ENCODE data around the gene ITGAX. TPM values are rescaled to one million over a fixed set of nuclear protein-coding genes. Genes with fewer than 3 reads are reported as not detected.

The ITGAX gene
- total and polyA plus RNA-seq, 2 experiments from 2014 or later = not detected

DNA sequence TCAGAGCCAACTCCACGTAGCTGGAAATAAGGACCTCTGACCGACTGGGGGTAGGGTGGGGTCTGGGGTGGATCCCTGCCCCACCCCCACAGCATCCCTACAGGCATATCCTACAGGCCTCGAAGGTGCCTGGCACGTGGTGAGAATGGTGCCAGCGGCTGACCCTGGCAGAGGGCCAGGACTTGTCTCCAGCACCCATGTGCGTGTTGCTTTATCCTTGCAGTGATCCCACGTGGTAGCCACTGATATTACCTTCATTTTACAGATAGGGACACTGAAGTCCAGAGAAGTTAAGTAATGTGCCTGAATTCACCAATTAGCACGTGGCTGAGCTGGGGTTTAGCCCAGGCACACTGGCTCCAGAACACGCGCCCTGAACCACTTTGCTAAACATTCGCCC, 46.5 kb downstream of the ITGAX start:
- ATAC-seq (no peak), DNase-seq (ENCODE audit: low spot score) (no peak)
- Histone ChIP-seq H3K27me3 (ENCODE audit: insufficient read depth) (no peaks in the 10 kb centered on the region), H3K27ac (ENCODE audit: low read depth) (no peak overlapping the region), H3K79me2 (replicated peaks; ENCODE audit: insufficient read depth) (no peaks in the 10 kb centered on the region), H3K4me2 (no peak overlapping the region), H3F3A (replicated peaks; ENCODE audit: low read depth) (no peaks in the 10 kb centered on the region), H3K4me1 (ENCODE audit: insufficient read depth) (no peaks in the 10 kb centered on the region), H3K9me2 (ENCODE audit: insufficient read depth) (no peaks in the 10 kb centered on the region), H4K20me1 (replicated peaks; ENCODE audit: insufficient read depth) (no peaks in the 10 kb centered on the region), H2AFZ (no peak overlapping the region), H3K4me3 (no peak overlapping the region), H3K36me3 (ENCODE audit: insufficient read depth) (no peaks in the 10 kb centered on the region)
- no peak for TF ChIP-seq POLR2AphosphoS5 (IDR thresholded peaks at IDR 0.05; ENCODE audit: low read depth)
- no peak for TF ChIP-seq NANOG (IDR thresholded peaks at IDR 0.05; ENCODE audit: borderline replicate concordance)
- TF ChIP-seq ZNF331 (CRISPR knock-in tag; IDR thresholded peaks at IDR 0.05; ENCODE audit: low read depth) = no peak
- no peak for TF ChIP-seq JUNB (IDR thresholded peaks at IDR 0.05; ENCODE audit: unreplicated experiment)
- no peak for TF ChIP-seq ZNF114 (CRISPR knock-in tag; IDR thresholded peaks at IDR 0.05)
- TF ChIP-seq CTCF (conservative IDR thresholded peaks at IDR 0.05; ENCODE audit: low read depth in 2 of 2) = no peak
- no peak for TF ChIP-seq REST (IDR thresholded peaks at IDR 0.05; ENCODE audit: unreplicated experiment)
- TF ChIP-seq, protein P1, sequence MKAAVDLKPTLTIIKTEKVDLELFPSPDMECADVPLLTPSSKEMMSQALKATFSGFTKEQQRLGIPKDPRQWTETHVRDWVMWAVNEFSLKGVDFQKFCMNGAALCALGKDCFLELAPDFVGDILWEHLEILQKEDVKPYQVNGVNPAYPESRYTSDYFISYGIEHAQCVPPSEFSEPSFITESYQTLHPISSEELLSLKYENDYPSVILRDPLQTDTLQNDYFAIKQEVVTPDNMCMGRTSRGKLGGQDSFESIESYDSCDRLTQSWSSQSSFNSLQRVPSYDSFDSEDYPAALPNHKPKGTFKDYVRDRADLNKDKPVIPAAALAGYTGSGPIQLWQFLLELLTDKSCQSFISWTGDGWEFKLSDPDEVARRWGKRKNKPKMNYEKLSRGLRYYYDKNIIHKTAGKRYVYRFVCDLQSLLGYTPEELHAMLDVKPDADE (IDR thresholded peaks at IDR 0.05) = no peak
- no peak for TF ChIP-seq STAT1 (IDR thresholded peaks at IDR 0.05; ENCODE audit: unreplicated experiment)
- no peak for TF ChIP-seq EZH2 (IDR thresholded peaks at IDR 0.05; ENCODE audit: low read depth, unreplicated experiment)
- TF ChIP-seq CREB1 (CRISPR knock-in tag; IDR thresholded peaks at IDR 0.05; ENCODE audit: low read depth) = no peak
- TF ChIP-seq EZH2phosphoT487 (IDR thresholded peaks at IDR 0.05; ENCODE audit: unreplicated experiment) = no peak
- TF ChIP-seq, protein P2, sequence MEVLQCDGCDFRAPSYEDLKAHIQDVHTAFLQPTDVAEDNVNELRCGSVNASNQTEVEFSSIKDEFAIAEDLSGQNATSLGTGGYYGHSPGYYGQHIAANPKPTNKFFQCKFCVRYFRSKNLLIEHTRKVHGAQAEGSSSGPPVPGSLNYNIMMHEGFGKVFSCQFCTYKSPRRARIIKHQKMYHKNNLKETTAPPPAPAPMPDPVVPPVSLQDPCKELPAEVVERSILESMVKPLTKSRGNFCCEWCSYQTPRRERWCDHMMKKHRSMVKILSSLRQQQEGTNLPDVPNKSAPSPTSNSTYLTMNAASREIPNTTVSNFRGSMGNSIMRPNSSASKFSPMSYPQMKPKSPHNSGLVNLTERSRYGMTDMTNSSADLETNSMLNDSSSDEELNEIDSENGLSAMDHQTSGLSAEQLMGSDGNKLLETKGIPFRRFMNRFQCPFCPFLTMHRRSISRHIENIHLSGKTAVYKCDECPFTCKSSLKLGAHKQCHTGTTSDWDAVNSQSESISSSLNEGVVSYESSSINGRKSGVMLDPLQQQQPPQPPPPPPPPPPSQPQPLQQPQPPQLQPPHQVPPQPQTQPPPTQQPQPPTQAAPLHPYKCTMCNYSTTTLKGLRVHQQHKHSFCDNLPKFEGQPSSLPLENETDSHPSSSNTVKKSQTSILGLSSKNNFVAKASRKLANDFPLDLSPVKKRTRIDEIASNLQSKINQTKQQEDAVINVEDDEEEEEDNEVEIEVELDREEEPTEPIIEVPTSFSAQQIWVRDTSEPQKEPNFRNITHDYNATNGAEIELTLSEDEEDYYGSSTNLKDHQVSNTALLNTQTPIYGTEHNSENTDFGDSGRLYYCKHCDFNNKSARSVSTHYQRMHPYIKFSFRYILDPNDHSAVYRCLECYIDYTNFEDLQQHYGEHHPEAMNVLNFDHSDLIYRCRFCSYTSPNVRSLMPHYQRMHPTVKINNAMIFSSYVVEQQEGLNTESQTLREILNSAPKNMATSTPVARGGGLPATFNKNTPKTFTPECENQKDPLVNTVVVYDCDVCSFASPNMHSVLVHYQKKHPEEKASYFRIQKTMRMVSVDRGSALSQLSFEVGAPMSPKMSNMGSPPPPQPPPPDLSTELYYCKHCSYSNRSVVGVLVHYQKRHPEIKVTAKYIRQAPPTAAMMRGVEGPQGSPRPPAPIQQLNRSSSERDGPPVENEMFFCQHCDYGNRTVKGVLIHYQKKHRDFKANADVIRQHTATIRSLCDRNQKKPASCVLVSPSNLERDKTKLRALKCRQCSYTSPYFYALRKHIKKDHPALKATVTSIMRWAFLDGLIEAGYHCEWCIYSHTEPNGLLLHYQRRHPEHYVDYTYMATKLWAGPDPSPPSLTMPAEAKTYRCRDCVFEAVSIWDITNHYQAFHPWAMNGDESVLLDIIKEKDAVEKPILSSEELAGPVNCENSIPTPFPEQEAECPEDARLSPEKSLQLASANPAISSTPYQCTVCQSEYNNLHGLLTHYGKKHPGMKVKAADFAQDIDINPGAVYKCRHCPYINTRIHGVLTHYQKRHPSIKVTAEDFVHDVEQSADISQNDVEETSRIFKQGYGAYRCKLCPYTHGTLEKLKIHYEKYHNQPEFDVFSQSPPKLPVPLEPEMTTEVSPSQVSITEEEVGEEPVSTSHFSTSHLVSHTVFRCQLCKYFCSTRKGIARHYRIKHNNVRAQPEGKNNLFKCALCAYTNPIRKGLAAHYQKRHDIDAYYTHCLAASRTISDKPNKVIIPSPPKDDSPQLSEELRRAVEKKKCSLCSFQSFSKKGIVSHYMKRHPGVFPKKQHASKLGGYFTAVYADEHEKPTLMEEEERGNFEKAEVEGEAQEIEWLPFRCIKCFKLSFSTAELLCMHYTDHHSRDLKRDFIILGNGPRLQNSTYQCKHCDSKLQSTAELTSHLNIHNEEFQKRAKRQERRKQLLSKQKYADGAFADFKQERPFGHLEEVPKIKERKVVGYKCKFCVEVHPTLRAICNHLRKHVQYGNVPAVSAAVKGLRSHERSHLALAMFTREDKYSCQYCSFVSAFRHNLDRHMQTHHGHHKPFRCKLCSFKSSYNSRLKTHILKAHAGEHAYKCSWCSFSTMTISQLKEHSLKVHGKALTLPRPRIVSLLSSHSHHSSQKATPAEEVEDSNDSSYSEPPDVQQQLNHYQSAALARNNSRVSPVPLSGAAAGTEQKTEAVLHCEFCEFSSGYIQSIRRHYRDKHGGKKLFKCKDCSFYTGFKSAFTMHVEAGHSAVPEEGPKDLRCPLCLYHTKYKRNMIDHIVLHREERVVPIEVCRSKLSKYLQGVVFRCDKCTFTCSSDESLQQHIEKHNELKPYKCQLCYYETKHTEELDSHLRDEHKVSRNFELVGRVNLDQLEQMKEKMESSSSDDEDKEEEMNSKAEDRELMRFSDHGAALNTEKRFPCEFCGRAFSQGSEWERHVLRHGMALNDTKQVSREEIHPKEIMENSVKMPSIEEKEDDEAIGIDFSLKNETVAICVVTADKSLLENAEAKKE (CRISPR knock-in tag; IDR thresholded peaks at IDR 0.05) = no peak
- Mint-ChIP-seq H3K4me3 (no peak overlapping the region), H3K9me3 (peaks cover 12% of the 10 kb centered on the region; the same call in 1 of the 3 replicates), H3K27me3 (ENCODE audit: insufficient read depth, low read depth, poor library complexity) (peaks cover 4% of the 10 kb centered on the region), H3K4me1 (no peaks in the 10 kb centered on the region), H3K27ac (no peak overlapping the region), H3K36me3 (ENCODE audit: low read depth) (no peaks in the 10 kb centered on the region)

All from GM23338 (cell line).